HG03457 (cell line): ENCODE data around the gene GAS6.
"Not testable (repeated sequence)": the region's sequence is repeated elsewhere in the genome, so short reads cannot be mapped to it uniquely, and the experiment has no call there.

ENCODE experiments used
- ATAC-seq: cut with Tn5 transposase; IDR thresholded peaks from one replicate; pipeline ENCODE4 v1.9.1; 2021; ENCODE audit warnings: moderate number of reproducible peaks; ENCODE audit not compliant: unreplicated experiment

GAS6 gene

DNA sequence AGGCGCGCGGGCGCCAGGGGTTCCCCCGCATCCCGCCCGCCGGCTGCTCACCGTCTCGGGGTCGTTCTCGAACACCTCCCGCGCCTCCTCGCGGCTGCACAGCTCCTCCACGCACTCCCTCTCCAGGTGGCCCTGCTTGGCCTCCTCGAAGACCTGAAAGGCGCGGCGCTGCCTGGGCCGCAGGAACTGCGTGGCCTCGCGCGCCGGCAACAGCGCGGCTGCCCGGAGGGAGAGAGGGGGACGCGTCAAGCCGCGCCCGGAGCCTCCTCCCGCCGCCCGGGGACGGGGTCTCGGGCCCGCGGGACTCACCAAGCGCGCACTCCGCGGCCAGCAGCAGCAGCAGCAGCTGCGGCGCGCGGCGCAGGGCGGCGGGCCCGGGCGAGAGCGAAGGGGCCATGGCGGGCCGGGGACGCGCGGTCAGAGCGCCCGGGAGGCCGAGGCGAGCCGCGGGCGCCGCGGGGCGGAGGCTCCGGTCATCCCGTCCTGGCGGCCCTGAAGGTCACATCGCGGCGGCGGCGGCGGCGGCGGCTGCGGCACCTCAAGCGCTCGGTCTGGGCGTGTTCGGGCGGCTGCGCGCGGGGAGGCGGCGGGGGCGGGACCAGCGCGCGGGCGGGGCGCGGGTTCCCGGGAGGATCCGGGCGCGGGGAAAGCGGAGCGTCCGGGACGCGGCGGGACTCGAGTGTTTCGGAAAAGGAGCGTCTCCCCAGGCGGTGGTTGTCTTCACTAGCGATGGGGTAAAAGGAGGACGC, at the start of gene GAS6:
GAS6 (minus strand) TSS at position 553 of the 749 bp plus-strand sequence; CDS start at position 397, 156 bp downstream.
- no peak for ATAC-seq

DNA sequence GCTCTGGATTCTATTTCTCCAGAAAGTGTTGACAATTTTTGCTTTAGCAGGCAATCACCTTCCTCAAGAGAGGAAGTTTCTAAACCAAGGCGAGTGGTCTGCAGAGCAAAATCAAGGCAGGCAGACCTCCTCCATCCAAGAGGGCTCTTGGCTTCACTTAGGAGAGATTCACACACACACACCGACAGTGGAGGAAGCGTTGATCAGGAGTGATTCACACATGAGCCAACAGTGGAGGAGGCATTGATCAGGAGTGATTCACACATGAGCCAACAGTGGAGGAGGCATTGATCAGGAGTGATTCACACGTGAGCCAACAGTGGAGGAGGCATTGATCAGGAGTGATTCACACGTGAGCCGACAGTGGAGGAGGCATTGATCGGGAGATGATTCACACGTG, 49.5 kb upstream of the GAS6 start:
- ATAC-seq = not testable (repeated sequence)

DNA sequence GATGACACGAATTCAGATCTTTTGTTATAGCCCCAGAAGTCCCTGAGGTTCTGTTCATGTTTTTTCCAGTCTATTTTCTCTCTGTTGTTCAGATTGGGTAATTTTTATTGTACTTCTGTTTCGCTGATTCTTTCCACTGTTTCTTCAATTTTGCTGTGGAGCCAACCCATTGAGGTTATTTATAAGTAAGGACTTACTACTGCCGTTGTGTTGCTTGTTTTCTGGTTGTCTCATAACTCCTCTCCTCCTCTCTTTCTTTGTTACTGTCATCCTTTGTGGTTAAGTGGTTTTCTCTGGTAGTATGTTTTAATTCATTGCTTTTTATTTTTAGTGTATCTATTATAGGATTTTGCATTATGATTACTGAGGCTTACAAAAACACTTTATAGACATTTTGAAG, 48.7 kb upstream of the GAS6 start:
- no peak for ATAC-seq

DNA sequence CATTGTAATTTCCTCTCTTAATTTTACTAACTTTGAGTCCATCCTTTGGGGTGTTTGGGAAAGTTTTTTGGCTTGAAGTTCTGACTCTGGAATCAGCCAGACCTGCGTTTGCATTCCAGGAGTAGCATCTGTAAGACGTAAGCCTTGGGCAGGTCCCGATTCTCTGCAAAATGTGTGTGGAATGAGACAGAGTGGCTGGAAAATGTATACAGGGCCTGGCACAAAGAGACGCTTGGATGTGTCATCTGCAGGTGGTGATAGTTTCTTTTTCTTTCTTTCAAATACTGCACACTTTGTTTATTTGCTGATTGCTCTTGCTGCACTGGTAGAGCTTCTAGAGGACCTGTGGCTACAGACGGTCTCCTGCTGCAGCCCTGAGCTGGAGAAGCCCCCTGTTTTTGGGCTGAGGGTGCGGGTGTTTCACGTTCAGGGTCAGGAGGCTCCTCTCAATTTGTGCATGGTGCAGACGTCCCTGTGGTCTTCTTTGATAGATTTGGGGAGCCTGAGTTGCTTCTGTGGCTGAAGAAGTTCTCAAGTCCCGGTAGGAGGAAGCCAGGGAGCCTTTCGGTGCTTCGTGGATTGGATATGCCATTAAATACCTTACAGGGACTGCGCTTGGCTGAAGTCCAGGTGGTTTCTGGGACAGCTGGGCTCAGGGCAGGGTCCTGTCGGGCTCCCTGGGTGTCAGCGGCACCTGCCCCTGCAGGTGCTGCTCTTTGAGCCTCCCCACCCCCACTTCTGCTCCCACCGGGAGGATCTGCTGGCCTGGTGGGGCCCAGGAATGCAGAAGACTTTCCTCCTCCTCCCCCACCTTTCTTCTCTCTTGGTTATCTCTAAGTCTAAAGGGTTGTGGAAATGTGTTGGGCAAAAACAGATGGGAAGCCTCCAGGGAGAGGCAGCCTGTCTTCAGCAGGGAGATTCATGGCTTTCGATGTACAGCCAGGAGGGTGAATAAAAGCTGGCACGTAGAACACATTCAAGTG, 44.0 kb upstream of the GAS6 start:
- ATAC-seq = no peak

DNA sequence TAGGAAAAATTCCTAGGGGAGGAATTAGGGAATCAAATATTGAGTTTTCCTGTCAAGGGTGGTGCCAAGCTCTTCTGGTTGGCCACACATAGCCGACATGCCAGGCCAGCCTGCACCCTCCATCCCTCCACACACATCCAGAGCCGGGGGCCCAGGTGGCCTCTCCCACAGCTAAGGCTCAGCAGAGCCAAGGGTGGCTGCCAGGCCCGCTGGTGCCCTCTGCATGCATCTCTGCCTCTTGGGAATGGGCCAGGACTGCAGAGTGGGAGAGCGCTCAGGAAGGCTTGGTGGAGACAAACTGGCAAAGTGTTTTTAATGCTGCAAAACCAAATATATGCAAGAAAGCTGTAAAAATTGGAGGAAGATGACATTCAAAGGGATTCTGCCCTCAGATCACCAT, 42.7 kb upstream of the GAS6 start:
- ATAC-seq = no peak

DNA sequence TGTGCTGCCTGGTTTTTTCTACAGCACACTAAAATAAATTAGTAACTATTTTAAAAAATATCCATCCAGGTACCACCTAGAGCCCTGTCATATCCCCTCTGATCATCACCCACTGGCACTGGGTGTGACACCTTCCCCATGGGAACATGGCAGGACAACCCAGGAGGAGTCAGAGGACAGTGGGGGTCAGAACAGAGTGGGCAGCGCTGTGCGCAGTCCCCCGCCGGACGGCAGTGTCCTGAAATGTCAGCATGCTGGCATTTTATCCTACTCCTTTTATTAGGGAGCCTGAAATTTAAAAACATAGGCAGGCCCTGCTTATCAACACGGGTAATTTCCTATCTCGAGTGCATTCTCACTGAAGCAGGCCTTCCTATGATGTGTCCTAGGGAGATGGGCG, 42.1 kb upstream of the GAS6 start:
- ATAC-seq = no peak

DNA sequence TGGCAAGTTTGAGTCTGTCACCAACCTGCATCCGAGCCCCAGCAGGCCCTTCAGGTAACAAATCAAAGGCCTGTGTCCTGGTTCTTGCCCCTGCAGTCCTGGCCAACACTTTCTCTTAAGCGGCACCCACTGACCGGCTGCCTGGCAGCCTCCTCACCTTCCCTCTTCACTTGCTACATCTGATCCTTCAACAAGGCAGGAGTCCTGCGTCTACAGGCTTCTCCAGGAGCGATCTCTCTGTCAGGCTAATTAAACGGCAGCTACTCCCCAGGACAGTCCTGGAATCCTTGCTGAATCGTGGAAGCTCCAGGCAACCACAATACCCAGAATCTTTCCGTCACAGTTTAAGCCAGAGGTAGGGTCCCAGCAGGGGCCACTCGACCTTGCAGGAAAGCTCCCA, 41.1 kb upstream of the GAS6 start:
- ATAC-seq = no peak

DNA sequence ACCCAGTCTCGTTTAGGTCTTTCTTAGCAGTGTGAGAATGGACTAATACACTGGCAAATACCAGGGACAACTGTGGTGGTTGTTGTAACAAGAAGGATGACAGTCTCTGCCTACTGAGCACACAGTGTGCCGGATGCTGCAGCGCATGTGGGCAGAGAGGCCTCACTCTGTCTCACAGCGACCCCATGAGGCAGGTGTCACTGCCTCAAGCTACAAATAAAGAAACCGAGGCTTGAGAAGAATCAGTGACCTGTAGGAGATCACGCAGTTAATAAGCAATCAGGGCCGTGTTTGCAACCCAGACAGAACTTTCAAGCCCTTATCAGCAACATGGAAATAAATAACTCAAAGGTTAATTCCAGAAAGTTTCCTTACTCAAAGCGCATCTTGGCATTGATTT, 40.5 kb upstream of the GAS6 start:
- ATAC-seq = no peak

DNA sequence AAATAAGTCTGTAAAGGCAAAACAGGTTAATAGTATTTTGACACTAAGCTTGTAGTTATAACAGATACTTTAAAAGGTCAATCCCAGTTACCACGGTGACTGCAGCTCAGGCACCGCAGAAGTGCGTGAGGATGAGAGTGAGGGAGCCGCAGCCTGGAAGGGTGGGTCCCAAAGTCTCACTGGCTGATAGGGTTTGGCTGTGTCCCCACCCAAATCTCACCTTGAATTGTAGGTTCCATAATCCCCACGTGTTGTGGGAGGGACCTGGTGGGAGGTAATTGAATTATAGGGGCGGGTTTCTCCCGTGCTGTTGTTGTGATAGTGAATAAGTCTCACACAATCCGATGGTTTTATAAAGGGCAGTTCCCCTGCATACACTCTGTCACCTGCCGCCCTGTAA, 40.0 kb upstream of the GAS6 start:
- ATAC-seq = no peak

DNA sequence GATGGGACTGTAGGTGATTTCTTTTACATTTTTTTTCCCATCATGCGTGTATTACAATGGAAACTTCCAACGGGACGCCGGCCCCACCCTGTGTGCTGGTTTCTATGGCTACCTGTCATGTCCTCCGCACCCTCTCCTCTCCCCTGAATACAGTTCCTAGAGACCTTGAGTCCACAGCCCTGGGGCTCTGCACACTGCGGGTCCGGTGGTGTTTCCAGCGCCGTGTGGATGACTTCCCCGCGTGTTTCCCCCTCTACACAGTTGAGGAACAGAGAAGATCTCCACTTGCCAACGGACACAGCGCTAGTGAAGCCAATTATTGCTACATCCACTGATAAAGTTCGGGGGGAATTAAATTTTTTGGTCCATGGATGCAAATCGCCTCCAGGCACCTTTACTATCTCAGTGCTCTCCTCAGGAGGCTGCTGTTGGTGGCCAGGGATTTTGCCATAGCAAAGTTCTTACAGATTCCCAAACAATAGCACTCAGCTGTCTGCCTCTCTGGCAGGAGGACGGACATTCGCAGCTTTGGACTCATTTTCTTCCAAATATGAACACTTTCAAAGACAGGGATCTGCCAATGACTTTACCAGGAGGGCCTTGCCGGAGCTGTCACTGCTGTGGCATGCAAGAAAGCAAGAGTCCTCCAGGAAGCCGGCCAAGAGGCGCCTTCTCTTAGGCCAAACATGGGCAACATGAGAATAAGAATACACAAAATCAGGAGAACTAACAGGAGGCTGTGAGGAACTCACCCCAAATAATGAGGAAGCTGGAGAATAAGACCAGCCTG, 39.3 kb upstream of the GAS6 start:
- ATAC-seq = no peak

DNA sequence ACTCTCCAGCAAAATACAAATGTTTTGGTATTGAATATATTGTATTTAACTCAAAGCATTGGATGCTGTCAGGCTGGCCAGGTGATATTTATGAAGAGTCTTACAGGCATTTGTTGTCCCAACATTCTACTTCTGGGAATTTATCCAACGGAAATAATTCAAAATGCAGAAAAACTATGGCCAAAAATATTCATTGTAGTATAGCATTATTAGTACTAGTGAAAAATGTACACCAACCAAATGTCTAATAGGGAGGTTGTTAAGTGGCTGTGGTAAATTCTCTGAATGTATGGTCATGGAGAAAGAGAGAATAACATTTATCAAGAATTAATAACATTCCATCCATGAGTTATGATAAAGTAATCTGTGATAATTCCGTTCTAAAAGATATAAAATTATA, 38.6 kb upstream of the GAS6 start:
- no peak for ATAC-seq

DNA sequence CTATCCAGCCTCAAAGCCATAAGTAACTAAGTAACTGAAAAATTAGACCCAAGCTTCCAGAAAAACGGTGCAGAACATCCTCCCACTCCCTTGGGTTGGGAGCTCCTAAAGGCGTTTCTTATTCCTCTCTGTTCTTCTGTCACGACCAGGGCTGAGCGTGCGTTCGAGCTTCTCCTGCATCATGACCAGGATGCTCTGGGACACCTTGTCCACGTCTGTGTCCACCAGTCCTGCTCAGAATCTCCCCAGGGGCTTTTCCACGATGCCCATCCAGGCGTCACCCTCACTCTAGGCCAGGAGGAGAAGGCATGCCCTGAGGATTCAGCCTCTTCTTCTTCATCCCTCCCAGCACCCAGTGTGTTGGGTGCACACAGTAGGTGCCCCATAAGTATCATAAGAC, 37.8 kb upstream of the GAS6 start:
- no peak for ATAC-seq

DNA sequence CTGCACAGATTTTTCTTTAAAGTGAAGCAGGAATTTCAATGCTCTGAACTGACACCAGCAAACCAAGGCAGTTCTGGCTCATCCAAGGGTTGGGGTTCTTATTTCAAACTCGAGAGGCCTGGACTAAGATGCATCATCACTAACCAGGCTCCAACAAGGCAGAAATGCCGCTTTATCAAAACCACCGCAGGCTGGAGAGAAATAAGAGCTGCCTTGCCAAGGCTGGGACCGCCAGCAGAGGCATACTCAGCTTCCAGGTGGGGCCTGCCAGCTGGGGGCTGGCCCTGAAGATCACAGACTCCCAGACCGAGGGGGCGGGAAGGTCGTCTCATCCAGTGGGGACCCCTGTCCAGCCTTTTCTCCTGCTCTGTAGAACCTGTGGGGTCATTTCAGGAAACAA, 37.4 kb upstream of the GAS6 start:
- no peak for ATAC-seq

DNA sequence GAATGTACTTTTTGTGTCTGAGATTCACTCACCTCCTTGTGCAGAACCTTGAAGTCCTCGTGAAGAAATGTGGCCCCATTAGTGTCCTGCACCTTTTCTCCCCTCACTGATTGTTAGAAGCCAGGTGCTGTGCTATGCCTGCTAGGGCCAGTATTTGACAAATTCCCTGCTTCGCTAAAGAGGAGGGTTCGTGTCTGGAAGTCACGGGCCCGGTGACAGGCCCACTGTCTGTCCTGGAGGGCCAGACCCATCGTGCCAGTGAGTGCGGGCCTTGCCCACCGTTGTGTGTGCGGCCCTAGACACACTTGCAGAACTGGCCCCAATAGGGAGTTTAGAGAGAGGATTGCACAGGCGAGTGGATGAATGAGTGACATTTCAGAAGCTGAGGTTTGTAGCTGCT, 36.8 kb upstream of the GAS6 start:
- ATAC-seq = no peak

DNA sequence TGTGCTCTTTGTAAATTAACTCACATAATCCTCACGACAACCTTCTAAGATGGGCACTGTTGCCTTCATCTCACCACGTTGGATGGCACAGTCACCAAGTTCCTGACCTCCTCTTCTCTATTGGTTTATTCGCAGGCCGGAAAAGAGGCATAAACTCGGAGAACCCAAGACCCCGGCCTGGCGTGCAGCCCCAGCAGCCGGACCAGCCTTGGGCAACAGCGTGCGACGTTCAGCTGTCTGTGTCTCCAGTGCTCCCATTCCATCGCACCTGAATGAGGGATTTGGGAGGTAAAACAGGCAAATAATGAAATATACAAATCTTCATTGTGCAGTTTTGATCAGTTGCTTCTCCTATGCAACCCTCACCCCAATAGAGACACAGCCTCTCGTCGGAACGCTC, 34.5 kb upstream of the GAS6 start:
- ATAC-seq = no peak

DNA sequence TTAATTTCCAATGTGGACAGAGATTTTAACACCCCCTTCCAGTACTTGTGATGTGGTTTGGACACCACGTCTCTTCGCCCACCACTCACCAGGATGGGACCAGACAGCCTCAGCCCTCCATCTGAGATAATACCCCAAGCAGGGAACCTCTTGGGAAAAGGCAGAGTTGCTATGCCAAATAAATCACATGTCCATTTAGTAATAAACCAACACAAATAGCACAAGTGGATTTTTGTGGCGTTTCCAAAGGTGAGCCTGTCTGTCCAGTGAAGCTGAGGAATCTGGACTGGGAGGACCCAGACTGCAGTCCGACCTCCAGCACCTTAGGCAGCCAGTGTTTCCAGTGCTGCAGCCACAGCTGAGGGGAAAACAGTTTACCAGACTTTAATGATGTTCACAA, 34.1 kb upstream of the GAS6 start:
- no peak for ATAC-seq

DNA sequence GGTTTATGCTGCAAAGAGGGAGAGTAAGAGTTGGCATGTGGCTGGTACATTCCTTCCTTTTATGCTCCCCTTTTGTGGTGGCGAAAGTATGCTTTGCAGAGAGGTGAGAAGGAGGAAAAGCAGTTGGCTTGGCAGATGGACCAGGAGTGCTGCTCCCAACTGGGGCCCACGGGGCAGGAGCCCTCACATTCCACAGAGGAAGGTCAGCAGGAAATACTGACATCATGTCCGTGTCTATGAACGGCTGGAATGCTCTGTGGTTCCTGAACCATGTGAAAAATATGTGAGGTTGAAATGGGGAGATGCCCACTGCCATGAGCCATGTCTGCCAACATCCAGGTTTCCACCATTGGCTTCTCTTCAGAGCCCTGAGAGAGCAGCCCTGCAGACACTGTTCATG, 33.3 kb upstream of the GAS6 start:
- no peak for ATAC-seq

DNA sequence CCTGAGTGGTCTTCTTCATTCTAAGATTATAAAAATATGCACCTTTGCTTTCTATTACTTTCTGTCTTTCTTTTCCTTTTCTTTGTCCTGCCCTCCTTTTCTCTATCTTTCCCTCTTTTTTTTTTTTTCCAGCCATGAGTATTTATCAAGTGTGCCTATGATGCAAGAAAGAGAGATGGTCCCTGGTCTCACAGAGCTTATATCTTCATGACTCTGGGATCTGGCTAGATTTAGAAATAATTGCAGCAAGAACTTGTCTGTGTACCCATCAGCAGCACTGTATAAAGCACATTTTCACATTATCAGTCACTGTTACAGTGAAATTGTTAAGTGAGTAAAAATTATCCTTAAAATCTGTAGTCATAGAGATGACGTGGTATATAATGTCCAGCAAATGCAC, 31.6 kb upstream of the GAS6 start:
- ATAC-seq = no peak

DNA sequence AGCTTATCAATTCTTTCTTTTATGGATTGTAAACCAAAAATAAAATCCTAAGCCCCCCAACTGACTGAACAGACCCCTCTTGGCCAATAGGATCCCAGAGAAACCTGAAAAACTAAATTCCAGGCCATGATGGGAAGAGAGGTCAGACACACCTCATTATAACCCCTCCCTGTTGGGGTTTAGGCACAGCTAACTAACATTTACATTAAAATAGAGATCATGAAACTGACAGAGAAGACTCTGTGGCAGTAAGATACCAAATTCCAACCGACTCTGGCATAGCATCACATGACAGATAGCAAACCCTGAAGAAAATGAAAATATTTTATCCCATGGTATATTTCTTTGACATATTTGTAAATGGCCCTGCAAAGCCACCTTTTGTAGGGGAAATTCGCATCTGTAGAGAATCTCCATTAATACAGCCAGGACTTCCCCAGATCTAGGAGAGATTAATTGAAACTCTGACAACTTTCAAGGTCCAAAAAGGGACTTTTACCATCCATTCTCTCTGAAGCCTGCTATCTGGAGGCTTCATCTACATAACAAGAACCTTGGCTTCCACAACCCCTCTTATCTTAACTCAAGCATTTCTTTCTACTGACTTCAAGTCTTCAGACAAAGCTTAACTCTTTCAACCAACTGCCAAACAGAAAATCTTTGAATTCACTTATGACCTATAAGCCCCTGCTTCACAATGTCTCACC, 27.1 kb upstream of the GAS6 start:
- ATAC-seq = no peak

DNA sequence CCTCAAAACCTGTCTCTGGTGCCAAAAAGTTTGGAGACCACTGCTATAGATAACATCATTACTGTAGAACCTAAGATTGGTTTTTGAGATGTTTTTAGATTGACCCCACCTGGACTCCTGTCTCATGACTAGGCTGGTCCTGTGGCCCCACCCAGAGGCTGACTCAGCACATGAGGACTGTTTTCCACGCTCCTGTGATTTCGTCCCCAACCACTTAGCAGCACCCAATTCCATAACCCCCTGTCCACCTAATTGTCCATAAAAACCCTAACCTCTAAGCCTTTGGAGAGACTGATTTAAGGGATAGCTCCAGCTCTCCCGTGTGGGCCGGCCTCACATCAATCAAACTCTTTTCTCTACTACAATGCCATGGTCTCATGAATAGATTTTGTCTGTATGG, 25.6 kb upstream of the GAS6 start:
- ATAC-seq = no peak
